Activated T-helper 9 cell treated with anti-CD3 and anti-CD28 coated beads, Interleukin-2, amount 50 U/mL, for 16 hours (primary cell): ENCODE data around the gene EVA1C.
"Not testable (repeated sequence)": the region's sequence is repeated elsewhere in the genome, so short reads cannot be mapped to it uniquely, and the experiment has no call there.

Experiments
- DNase-seq: peaks from one replicate; pipeline ENCODE4 v3.0.0-alpha.2; 2020; ENCODE audit warnings: low read depth

EVA1C gene

GRCh38 chr21:32390537-32391224 is 21.8 kb upstream of the EVA1C start:
- not testable (repeated sequence) for DNase-seq

- no peak for DNase-seq
These were observed 20.8 kb upstream of the EVA1C start for GRCh38 chr21:32391755-32392154.

GRCh38 chr21:32392299-32392879 is 20.1 kb upstream of the EVA1C start:
- no peak for DNase-seq

GRCh38 chr21:32392880-32393676 is 19.4 kb upstream of the EVA1C start, which contains the start of gene URB1:
URB1 (minus strand) TSS chr21:32393012; CDS start chr21:32392910, 102 bp downstream.
- peak; percentile 92 for DNase-seq

GRCh38 chr21:32393677-32394001 is 18.9 kb upstream of the EVA1C start:
- no peak for DNase-seq

GRCh38 chr21:32403201-32403777 is 9.2 kb upstream of the EVA1C start:
- peak; percentile 27 for DNase-seq

GRCh38 chr21:32406405-32406804 is 6.1 kb upstream of the EVA1C start:
- no peak for DNase-seq

GRCh38 chr21:32410291-32410690 is 2.2 kb upstream of the EVA1C start:
- no peak for DNase-seq

GRCh38 chr21:32410916-32411315 is 1.6 kb upstream of the EVA1C start:
- DNase-seq, result no peak

GRCh38 chr21:32411350-32412161 is 950 bp upstream of the EVA1C start:
- DNase-seq, result peak; percentile 47

- DNase-seq, result peak; percentile 3
These were observed 554 bp downstream of the EVA1C start for GRCh38 chr21:32413015-32413504.

- no peak for DNase-seq
These were observed 1.4 kb downstream of the EVA1C start for GRCh38 chr21:32413697-32414578.

GRCh38 chr21:32414579-32415358 is 2.3 kb downstream of the EVA1C start:
- DNase-seq, result no peak

GRCh38 chr21:32415451-32416398 is 3.2 kb downstream of the EVA1C start:
- no peak for DNase-seq

- no peak for DNase-seq
These were observed 5.6 kb downstream of the EVA1C start for GRCh38 chr21:32418146-32418545.

- no peak for DNase-seq
These were observed 9.6 kb downstream of the EVA1C start for GRCh38 chr21:32422064-32422463.

GRCh38 chr21:32423320-32424190 is 11.0 kb downstream of the EVA1C start:
- no peak for DNase-seq

GRCh38 chr21:32424191-32424535 is 11.7 kb downstream of the EVA1C start:
- DNase-seq, result no peak
